GM21737 (cell line): ENCODE results near the gene CD300C.
"Not testable (repeated sequence)": the region's sequence is repeated elsewhere in the genome, so short reads cannot be mapped to it uniquely, and the experiment has no call there.

Source experiments
- ATAC-seq: cut with Tn5 transposase; IDR thresholded peaks from one replicate; pipeline ENCODE4 v1.9.1; 2021; ENCODE audit warnings: mild to moderate bottlenecking, moderate library complexity; ENCODE audit not compliant: unreplicated experiment

CD300C gene

DNA sequence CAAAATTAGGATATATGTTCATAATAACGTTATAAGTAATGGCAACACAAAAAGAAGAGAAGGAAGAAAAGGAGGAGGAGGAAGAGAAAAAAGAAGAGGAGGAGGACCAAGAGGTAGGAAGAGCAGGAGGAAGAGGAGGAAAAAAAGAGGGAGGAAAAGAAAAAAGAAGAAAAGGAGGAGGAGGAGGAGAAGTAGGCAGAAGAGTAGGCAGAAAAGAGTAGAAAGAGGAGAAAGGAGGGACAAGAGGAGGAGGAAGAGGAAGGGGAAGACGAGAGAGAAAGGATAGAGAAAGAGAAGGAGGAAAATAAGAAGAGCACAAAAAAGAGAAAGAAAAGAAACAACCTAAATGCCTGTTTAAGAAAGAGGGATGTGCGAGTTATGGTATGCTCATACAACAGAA, 9.0 kb downstream of the CD300C start:
- no peak for ATAC-seq

DNA sequence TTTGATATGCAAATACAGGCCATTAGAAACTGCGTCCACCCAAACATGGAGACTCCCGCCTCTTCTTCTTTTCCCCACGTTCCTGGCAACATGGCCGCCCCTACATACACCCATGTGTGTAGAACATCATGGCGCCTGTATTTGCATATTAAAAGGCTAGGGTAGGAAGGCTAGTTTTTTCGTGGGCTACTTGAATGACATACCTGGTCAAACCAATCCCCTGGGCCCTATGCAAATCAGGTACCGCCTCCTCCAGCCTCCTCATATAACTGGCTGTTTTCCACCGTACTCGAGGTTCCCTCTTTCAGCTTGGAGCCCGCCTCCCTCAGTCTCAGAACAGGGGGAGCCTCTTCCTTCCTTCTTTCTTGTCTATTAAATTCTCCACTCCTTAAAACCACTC, 13.8 kb downstream of the CD300C start:
- no peak for ATAC-seq

GRCh38 chr17:74531231-74531761, 14.6 kb downstream of the CD300C start, which contains the start of gene CD300LB:
TSS of gene CD300LB (minus strand) at chr17:74531475. CDS start at chr17:74531350, 125 bp downstream.
- ATAC-seq, result no peak

GRCh38 chr17:74530831-74531150, 15.1 kb downstream of the CD300C start:
- ATAC-seq, result no peak

DNA sequence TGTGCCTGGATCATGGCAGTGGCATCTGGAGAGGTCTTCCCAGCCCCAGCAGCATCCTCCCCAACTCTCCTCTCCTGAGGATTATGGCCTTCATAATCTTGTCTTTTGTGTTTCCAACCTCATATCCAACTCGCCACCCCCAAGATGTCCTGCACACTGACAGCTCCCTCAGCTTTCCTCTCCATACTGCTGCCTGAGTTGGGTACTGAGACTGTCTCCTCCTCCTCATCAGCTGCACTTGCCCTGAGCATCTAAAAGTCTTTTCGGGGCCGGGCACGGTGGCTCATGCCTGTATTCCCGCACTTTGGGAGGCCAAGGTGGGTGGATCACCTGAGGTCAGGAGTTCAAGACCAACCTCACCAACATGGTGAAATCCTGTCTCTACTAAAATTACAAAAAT, 16.7 kb downstream of the CD300C start:
- ATAC-seq, result no peak

GRCh38 chr17:74528491-74529199, 17.3 kb downstream of the CD300C start:
- ATAC-seq, result peak; percentile 79

DNA sequence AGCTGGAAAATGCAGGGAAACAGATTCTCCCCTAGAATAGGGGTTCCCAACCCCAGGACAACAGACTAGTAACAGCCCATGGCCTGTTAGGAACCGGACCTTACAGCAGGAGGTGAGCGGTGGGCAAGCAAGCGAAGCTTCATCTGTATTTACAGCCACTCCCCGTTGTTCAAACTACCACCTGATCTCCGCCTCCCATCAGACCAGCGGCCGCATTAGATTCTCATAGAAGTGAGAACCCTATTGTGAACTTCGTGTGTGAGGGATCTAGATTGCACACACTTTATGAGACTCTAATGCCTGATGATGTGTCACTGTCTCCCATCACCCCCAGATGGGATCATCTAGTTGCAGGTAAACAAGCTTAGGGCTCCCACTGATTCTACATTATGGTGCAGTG, 18.2 kb downstream of the CD300C start:
- no peak for ATAC-seq

DNA sequence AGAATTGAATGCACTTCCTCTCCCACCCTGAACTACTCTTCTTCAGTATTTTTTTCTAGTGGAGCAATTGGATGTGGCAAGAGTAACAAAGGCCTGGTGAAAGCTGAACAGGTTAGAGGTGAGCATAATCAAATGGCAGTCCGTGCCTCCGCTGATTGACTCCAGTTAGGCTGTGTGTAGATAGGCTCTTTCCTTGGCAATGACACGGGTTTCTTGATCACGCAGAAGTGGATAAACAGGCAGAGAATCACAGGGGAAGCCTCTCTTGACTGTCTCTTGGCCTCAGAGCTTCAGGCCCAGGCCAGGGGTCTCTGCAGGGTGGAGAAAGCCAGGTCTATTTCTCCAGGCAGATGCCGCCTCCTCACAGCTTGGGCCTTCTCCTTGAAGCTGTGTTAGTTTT, 18.8 kb downstream of the CD300C start:
- no peak for ATAC-seq

GRCh38 chr17:74526681-74527080, 19.2 kb downstream of the CD300C start:
- ATAC-seq, result no peak

- ATAC-seq, result no peak
Observed at GRCh38 chr17:74525781-74526288, 20.1 kb downstream of the CD300C start.

DNA sequence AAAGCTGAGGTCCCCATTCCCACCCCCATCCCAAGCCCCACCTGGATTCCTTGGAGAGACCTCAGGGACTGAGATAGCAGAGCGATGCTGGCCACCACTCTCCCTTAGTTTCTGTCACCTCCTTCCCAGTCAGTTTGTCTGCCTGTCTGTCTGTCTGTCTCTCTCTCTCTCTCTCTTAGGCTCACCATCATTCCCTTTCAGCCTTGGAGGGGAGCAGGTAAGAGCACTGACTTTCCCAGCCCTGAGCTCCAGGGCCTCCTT, 20.5 kb downstream of the CD300C start:
- no peak for ATAC-seq

GRCh38 chr17:74524653-74525464, 21.1 kb downstream of the CD300C start:
- ATAC-seq, result no peak

DNA sequence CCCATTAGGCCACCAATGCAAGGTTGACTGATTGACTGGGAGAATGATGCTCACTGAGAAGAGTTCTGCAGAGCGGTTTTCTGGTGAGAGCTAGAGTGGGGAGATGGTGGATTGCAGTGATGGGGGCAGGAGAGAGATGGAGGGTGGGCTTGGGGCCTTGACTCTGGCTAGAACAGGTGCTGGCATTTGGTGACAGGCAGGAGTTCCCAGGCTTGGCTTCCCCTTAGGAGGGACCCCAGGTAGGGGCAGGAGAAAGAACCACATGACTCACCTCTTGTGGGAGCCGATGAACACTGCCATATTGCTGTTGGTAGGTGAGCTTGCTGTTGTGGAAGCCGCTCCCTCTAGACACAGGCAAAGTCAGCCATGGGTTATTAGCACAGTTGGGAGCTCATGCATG, 22.6 kb downstream of the CD300C start:
- no peak for ATAC-seq

DNA sequence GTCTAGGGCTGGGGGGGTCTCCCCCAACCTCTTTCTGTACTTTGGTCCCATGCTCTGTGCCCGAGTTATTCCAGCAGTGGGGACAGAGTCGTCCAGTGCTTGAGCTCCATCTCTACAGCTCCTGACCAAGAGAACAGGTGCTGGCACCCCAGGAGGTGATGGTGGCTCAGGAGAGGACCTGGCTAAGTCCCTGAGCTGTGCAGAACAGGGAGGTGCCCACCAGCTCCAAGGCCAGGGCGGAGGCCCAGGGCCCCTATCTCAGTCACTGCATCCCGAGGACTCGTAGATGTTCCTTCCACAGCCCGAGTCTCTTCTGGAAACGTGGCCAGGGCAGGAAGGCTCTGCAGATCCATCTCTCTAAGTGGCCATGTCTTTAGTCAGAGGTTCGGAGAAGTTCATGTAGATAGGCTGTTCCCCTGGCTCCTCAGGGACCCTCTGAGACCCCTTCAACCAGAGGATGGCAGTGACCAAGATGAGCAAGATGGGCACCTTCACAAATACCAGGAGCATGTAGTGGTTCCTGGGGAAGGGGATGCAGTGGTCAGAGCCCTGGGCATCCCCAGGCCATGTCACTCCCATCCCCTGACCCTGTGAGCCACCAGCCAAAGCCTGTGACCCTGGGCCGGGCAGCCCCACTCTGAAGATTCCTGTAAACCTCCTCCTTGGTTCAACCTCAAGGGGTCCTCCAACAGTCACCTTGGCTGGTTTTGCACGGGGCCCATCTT, 23.4 kb downstream of the CD300C start:
- no peak for ATAC-seq

GRCh38 chr17:74521701-74522201, 24.2 kb downstream of the CD300C start:
- no peak for ATAC-seq

- ATAC-seq, result no peak
Observed at GRCh38 chr17:74520790-74521480, 25.0 kb downstream of the CD300C start.

DNA sequence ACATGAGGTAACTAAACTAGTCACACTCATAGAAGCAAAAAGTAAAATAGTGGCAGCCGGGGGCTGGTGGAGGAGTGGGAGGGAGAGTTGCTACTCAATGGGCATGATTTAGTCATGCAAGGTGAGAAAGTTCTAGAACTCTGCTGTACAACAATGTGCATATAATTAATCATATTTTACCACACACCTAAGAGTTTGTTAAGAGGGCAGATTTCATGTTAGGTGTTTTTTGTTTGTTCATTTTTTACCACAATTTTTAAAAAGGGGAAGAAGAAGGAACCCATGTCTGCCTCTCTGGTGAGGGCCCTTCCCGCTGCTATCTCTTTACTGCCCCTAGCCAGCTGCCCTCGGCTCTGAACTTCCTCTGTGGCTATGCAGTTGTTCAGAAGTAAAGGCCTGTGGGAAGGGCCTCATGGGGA, 25.9 kb downstream of the CD300C start:
- no peak for ATAC-seq

DNA sequence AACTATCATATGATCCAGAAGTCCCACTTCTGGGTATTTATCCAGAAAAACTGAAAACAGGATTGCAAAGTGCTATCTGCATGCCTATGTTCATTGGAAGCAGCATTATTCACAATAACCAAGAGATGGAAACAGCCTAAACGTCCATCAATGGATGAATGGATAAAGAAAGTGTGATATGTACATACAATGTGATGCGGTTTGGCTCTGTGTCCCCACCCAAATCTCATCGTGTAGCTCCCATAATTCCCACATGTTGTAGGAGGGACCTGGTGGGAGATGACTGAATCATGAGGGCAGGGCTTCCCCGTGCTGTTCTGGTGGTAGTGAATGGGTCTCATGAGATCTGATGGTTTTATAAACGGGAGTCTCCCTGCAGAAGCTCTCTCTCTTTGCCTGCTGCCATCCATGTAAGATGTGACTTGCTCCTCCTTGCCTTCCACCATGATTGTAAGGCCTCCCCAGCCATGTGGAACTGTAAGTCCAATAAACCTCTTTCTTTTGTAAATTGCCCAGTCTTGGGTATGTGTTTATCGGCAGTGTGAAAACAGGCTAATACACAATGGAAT, 27.4 kb downstream of the CD300C start:
- not testable (repeated sequence) for ATAC-seq

DNA sequence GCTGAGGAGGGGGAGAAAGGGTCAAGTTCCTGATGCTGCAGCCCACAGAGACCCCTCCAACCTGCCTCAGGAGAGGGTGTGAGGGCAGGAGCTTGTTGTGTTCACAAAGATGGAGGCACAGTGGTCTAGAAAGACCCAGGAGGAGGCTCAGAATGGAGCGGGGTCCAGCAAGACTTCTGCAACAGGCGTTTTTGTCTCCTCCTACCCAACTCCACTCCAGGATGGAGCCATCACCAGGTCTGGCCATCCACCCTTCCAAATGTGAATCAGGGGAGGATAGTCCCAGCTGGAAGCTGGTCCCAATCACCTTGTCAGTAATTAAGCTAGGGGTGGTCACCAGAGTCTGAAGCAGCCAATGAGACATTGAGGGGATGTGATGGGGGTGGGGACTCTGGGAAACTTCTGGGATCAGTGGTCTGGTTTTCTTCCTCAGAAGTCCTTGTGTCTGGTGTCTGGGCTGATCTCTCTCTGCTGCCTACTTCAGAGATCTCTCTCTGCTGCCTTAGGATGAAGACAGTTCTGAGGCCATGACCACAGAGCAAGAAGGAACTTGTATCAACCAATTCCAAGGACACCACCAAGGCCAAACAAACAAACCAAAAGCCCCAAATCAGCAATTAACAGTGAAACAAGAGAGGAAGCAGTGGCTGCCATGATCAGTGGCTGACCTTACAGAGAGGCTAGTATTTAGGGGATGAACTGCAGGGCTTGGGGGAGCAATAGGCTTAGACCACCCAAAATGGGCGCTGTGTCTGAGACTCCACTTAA, 29.2 kb downstream of the CD300C start:
- no peak for ATAC-seq

DNA sequence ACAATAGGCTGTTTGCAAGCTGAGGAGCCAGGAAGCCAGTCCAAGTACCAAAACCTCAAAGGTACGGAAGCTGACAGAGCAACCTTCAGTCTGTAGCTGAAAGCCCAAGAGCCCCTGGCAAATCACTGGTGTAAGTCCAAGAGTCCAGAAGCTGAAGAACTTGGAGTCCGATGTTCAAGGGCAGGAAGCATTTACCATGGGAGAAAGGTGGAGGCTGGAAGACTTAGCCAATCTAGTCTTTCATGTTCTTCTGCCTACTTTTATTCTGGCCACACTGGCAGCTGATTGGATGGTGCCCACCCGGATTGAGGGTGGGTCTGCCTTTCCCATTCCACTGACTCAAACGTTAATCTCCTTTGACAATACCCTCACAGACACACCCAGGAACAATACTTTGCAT, 30.0 kb downstream of the CD300C start:
- ATAC-seq, result no peak
